Measurements from ENCODE around the gene GABRA5. TPM values are rescaled to one million over a fixed set of nuclear protein-coding genes. Genes with fewer than 3 reads are reported as not detected.

GABRA5 gene
- total and polyA plus RNA-seq, 10 of the 15 experiments (the other 5 are each of a cell fraction or from before 2014, with no cell fraction given): 0.10 TPM; not detected in 9

GRCh38 chr15:26883466-26883865, 16.6 kb downstream of the GABRA5 start:
- CTCF ChIA-PET: no interaction called here
- no TSS peak for BruUV-seq (replicated peaks)
- no peak for DNase-seq (ENCODE audit: low read depth, low spot score)

GRCh38 chr15:26886566-26886965, 19.7 kb downstream of the GABRA5 start:
- Histone ChIP-seq H3K4me2 (ENCODE audit: control insufficient read depth, insufficient read depth) (no peak overlapping the region), H3K36me3 (ENCODE audit: control insufficient read depth in 2 of 2, insufficient read depth in 2 of 2, low read length in 1 of 2) (no peaks in the 10 kb centered on the region), H4K20me1 (ENCODE audit: control insufficient read depth, insufficient read depth) (no peaks in the 10 kb centered on the region), H3K27me3 (replicated peaks in 1 of 2; ENCODE audit: control insufficient read depth in 2 of 2, insufficient read depth in 2 of 2, low read length in 1 of 2) (no peaks in the 10 kb centered on the region), H3K4me3 (no peak overlapping the region), H2AFZ (ENCODE audit: control insufficient read depth, low read depth, low read length) (no peak overlapping the region), H3K4me1 (ENCODE audit: control insufficient read depth, insufficient read depth, low read length) (no peaks in the 10 kb centered on the region), H3K79me2 (ENCODE audit: control insufficient read depth, insufficient read depth, low read length) (no peaks in the 10 kb centered on the region), H3K9me3 (replicated peaks; ENCODE audit: control insufficient read depth, insufficient read depth, low read length) (no peaks in the 10 kb centered on the region; the same call in 2 of the 3 replicates), H3K9ac (ENCODE audit: control insufficient read depth, insufficient read depth, low read length) (no peak overlapping the region), H3K27ac (ENCODE audit: control insufficient read depth, insufficient read depth) (no peak overlapping the region)
- RAD21 ChIA-PET (ENCODE audit: unreplicated experiment): no interaction called here
- ATAC-seq: no peak
- in situ Hi-C loops (cut with MboI) (no loop called here), intact Hi-C loops (cut with micrococcal nuclease; ENCODE audit: unreplicated experiment) (no loop called here)
- TF ChIP-seq RCOR1 (conservative IDR thresholded peaks at IDR 0.05; ENCODE audit: low read depth, low read length): no peak
- CTCF ChIA-PET: no interaction called here
- DNase-seq (ENCODE audit: low read depth, low spot score): no peak
- no peak for FAIRE-seq
- WGBS (ENCODE audit: insufficient coverage, insufficient replicate concordance, low lambda C conversion rate, missing lambda C conversion rate): 28% methylated on average over 4 of the region's 4 CpGs
- POLR2A ChIA-PET: no interaction called here
- SMC1A ChIA-PET (ENCODE audit: uncharacterized antibody, unreplicated experiment): no interaction called here
- BruUV-seq (replicated peaks): no TSS peak

More at GRCh38 chr15:26883466-26883865, 16.6 kb downstream of the GABRA5 start:
- ATAC-seq (no peak), FAIRE-seq (no peak)
- Histone ChIP-seq H3K36me3 (ENCODE audit: control insufficient read depth in 2 of 2, insufficient read depth in 2 of 2, low read length in 1 of 2) (no peaks in the 10 kb centered on the region), H3K79me2 (ENCODE audit: control insufficient read depth, insufficient read depth, low read length) (no peaks in the 10 kb centered on the region), H3K9ac (ENCODE audit: control insufficient read depth, insufficient read depth, low read length) (no peak overlapping the region), H3K27me3 (replicated peaks in 1 of 2; ENCODE audit: control insufficient read depth in 2 of 2, insufficient read depth in 2 of 2, low read length in 1 of 2) (no peaks in the 10 kb centered on the region), H3K4me2 (ENCODE audit: control insufficient read depth, insufficient read depth) (no peak overlapping the region), H3K27ac (ENCODE audit: control insufficient read depth, insufficient read depth) (no peak overlapping the region), H4K20me1 (ENCODE audit: control insufficient read depth, insufficient read depth) (no peaks in the 10 kb centered on the region), H2AFZ (ENCODE audit: control insufficient read depth, low read depth, low read length) (no peak overlapping the region), H3K4me3 (no peak overlapping the region), H3K4me1 (ENCODE audit: control insufficient read depth, insufficient read depth, low read length) (no peaks in the 10 kb centered on the region), H3K9me3 (replicated peaks; ENCODE audit: control insufficient read depth, insufficient read depth, low read length) (no peaks in the 10 kb centered on the region; the same call in 2 of the 3 replicates)
- ChIA-PET SMC1A (ENCODE audit: uncharacterized antibody, unreplicated experiment) (no interaction called here), POLR2A (no interaction called here), RAD21 (ENCODE audit: unreplicated experiment) (no interaction called here)
- TF ChIP-seq ZNF384 (IDR thresholded peaks at IDR 0.05; ENCODE audit: borderline replicate concordance, low read depth, low read length): no peak
- no peak for TF ChIP-seq CHD4 (IDR thresholded peaks at IDR 0.05)
- intact Hi-C loops (cut with micrococcal nuclease; ENCODE audit: unreplicated experiment) (no loop called here), in situ Hi-C loops (cut with MboI) (no loop called here)
- 79% methylated on average over 28 of the region's 32 CpGs for WGBS (ENCODE audit: insufficient coverage, insufficient replicate concordance, low lambda C conversion rate, missing lambda C conversion rate)

All from GM12878 (cell line).